Measurements from ENCODE around the gene FDPS.
"Not testable (repeated sequence)": the region's sequence is repeated elsewhere in the genome, so short reads cannot be mapped to it uniquely, and the experiment has no call there.

FDPS gene

GRCh38 chr1:155286544-155286943 is 22.1 kb upstream of the FDPS start:
- no peak for DNase-seq

- no peak for DNase-seq
These were observed 20.6 kb upstream of the FDPS start for GRCh38 chr1:155287987-155288543.

GRCh38 chr1:155291006-155291405 is 17.7 kb upstream of the FDPS start:
- DNase-seq: not testable (repeated sequence)

GRCh38 chr1:155293086-155293749 is 15.4 kb upstream of the FDPS start:
- no peak for DNase-seq

GRCh38 chr1:155294520-155295182 is 14.0 kb upstream of the FDPS start:
- DNase-seq: no peak

- no peak for DNase-seq
These were observed 13.3 kb upstream of the FDPS start for GRCh38 chr1:155295183-155295941.

- DNase-seq: no peak
These were observed 12.8 kb upstream of the FDPS start for GRCh38 chr1:155295942-155296267.

- DNase-seq: no peak
These were observed 12.0 kb upstream of the FDPS start for GRCh38 chr1:155296661-155297060.

- no peak for DNase-seq
These were observed 11.3 kb upstream of the FDPS start for GRCh38 chr1:155297384-155297783.

GRCh38 chr1:155300024-155300423 is 8.6 kb upstream of the FDPS start:
- no peak for DNase-seq

GRCh38 chr1:155300553-155301329 is 7.9 kb upstream of the FDPS start:
- no peak for DNase-seq

GRCh38 chr1:155301342-155301841 is 7.3 kb upstream of the FDPS start, which contains the start of gene PKLR:
Gene PKLR (minus strand): TSS chr1:155301438. CDS start chr1:155301395, 43 bp downstream.
- no peak for DNase-seq

GRCh38 chr1:155304558-155305063 is 4.1 kb upstream of the FDPS start:
- no peak for DNase-seq

- no peak for DNase-seq
These were observed 2.7 kb upstream of the FDPS start for GRCh38 chr1:155305881-155306391.

GRCh38 chr1:155307247-155307740 is 1.4 kb upstream of the FDPS start:
- DNase-seq: no peak

- DNase-seq: no peak
These were observed 856 bp downstream of the FDPS start for GRCh38 chr1:155309423-155310021.

GRCh38 chr1:155313261-155313660 is 4.6 kb downstream of the FDPS start:
- DNase-seq: no peak

GRCh38 chr1:155316922-155317321 is 8.3 kb downstream of the FDPS start:
- no peak for DNase-seq

GRCh38 chr1:155318082-155318481 is 9.4 kb downstream of the FDPS start:
- no peak for DNase-seq

- no peak for DNase-seq
These were observed 10.9 kb downstream of the FDPS start for GRCh38 chr1:155319536-155319935.

- no peak for DNase-seq
These were observed 11.6 kb downstream of the FDPS start for GRCh38 chr1:155320252-155320651.
